GM19455 (cell line): Measurements from ENCODE around the gene PLB1.

ENCODE experiments used
- ATAC-seq: cut with Tn5 transposase; IDR thresholded peaks from one replicate; pipeline ENCODE4 v1.9.1; 2021; ENCODE audit not compliant: unreplicated experiment

The PLB1 gene

DNA sequence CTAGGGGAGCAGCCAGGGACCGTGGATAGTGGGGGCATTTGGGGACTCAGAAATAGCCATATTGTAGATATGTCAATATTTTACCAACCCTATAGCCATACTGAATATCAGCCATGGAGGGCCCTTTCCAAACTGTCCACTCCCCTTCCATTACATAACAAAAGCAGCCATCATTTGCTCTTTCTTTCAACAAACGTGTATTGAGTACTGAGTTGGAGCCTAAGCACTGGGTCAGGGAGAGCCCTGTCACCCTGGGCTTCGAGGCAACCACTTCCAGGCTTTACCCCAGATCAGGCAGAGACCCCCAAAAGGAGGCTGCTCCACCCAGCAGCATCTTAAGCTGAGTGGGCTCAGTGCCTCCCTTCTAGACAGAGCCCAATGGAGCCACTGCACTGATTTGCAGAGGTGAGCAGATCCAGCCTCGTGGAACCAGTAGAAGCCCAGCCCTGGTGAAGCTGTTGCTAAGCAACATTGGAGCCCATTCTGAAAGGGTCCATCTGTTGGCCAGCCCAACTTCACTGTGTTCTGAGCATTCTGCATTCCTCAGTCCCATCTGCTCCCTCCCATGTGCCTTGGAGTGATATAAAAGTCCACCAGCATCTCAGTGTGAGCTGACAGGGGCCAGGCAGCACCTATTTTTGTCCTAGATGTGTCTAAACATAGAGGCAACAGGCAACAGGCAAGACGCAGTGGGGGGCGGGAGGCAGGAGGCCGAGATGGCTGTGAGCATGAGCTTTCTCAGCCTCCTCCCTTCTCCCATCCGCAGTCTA, 112.1 kb downstream of the PLB1 start:
- no peak for ATAC-seq

- ATAC-seq: no peak
These were observed 112.9 kb downstream of the PLB1 start for GRCh38 chr2:28608500-28609424.

- ATAC-seq: no peak
These were observed 114.8 kb downstream of the PLB1 start for GRCh38 chr2:28610583-28611201.

DNA sequence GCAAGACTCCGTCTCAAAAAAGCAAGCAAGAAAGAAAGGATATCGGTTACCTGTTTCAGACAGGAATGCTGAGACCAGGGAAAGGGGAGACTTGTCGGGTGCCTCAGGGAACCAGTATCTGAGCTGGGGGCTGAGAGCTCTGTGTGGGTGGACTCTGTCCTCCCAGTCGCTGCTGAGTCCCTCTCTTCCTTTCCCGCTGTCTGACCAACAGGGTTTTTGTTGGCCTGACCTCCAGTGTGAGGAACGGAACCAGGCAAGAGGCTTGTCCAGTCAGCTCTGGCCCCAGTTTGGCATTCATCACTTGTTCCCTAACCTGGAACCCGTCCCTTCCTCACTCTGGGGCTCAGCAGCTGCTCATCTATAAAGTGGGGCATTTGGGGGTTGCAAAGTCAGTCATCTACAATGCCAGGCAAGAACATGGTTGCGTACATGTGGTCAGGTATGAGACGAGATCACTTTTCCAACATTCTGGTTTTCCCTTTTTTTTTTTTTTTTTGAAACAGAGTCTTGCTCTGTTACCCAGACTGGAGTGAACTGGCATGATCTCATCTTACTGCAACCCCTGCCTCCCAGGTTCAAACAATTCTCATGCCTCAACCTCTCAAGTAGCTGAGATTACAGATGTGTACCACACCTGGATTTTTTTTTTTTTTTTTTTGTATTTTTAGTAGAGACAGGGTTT, 116.4 kb downstream of the PLB1 start:
- no peak for ATAC-seq

DNA sequence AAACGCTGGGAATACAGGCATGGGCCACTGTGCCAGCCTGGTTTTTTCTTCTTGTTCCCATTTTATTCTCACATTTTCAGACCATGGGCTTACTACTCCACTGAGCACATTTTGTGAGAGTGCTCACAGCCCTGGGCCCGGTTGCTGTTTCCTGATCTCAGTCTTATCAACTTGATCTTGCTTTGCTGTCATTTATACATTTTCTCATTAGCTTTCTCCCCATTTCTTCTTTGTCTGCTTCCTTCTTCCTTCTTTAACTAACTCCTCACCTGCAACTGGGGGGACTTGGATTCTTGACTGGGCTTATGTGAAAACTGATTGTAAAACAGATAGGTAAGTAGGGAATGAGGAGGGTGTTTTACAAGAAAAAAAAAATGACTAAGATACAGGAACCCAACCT, 117.3 kb downstream of the PLB1 start:
- ATAC-seq: no peak

GRCh38 chr2:28613633-28614501, 118.0 kb downstream of the PLB1 start:
- ATAC-seq: no peak

GRCh38 chr2:28615706-28616105, 119.8 kb downstream of the PLB1 start:
- no peak for ATAC-seq

- no peak for ATAC-seq
These were observed 120.6 kb downstream of the PLB1 start for GRCh38 chr2:28616396-28616999.

GRCh38 chr2:28617502-28618184, 121.8 kb downstream of the PLB1 start:
- no peak for ATAC-seq

- ATAC-seq: no peak
These were observed 122.6 kb downstream of the PLB1 start for GRCh38 chr2:28618221-28619141.

DNA sequence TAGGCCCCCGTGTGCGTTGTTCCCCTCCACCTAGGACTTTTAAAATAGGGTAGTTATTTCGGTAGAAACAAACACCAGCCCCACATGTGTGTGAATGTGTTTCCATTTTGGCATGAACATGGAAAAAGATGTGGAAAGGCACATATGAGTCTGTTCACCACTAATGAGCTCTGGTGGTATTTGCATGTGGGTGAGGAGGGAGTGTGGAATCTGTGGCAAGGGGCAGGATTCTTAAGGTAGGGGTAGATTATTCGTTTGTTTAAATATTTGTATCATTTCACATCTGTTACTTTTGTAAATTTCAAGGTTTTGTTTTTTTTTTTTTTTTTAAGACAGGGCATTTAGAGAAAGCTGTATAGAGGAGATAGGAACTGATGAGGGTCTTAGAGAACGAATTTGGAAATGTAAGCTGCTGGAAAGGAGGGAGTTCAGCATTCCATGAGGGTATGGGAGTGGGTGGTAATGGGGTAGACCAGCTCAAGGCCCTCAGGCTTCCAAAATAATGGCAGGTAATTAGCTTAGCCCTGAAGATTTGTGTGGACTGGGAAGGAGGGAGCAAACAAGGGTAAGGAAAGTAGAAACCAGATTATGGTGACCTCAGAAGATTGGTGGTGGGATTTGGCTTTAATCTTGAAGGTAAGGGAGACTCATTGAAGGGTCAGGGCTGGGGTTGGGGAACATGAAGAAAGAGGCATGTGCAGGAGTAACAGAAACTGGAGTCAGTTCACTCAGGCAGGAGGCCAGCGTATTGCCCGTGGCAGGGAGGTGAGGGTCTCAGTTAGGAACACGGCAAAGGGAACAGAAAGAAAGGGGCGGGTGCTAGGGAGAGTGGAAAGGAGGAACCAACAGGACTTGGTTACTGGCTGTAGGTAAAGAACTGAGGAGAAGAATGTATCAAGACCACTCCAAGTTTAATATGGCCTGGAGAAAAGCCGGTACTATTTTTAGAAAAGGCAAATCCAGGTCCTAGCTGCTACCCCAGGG, 123.6 kb downstream of the PLB1 start:
- ATAC-seq: no peak

DNA sequence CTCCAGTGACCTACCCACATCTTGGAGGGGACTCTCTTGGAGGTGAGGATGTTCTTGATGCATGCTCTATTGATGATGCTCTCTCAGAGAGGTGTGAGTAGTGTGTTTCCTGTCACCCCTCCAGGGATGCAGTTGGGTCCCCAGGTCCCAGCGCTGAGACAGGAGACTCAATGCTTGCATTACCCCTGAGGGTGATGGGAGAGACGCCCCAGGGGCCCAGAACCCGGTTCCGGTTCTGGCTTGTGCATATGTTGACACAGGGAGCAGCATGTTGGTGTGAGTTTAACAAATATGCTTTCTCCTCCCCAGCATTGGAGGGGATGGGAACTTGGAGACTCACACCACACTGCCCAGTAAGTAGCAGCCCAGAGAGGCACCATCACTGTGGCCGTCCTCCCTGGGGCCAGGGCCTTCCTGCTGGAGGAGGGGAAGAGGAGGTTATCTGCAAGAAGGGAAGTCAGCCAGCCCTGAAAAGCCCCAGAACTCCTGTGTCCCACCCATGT, 124.5 kb downstream of the PLB1 start:
- no peak for ATAC-seq

GRCh38 chr2:28620801-28621171, 124.9 kb downstream of the PLB1 start:
- no peak for ATAC-seq

GRCh38 chr2:28621172-28622100, 125.6 kb downstream of the PLB1 start:
- ATAC-seq: no peak

- no peak for ATAC-seq
These were observed 126.2 kb downstream of the PLB1 start for GRCh38 chr2:28622101-28622499.
